Stimulated activated CD8-positive, alpha-beta memory T cell treated with anti-CD3 and anti-CD28 coated beads, Interleukin-15, amount 100 ng/mL, for 48 hours (primary cell): ENCODE measurements around the gene HLA-A.

Experiments
- DNase-seq, 2 donors: peaks; one replicate each; pipeline ENCODE4 v3.0.0-alpha.2; 2020; ENCODE audit warnings: low read depth in 2 of 2

The HLA-A gene

GRCh38 chr6:29989211-29989610 lies 46.9 kb downstream of the HLA-A start:
- no peak for DNase-seq

- DNase-seq: no peak
Observed at GRCh38 chr6:29990931-29991330, 48.6 kb downstream of the HLA-A start.

- no peak for DNase-seq
Observed at GRCh38 chr6:29992807-29993206, 50.5 kb downstream of the HLA-A start.

- DNase-seq: no peak
Observed at GRCh38 chr6:29994826-29995225, 52.5 kb downstream of the HLA-A start.

GRCh38 chr6:29995340-29995777 lies 53.0 kb downstream of the HLA-A start:
- DNase-seq: no peak
